CD4-positive, alpha-beta T cell treated with Interferon alpha-2 for 1 hour (primary cell): ENCODE measurements around the gene KCNC4.

Experiments
- DNase-seq, 2 donors: peaks; one replicate each; pipeline ENCODE4 v3.0.0-alpha.2; 2020 to 2022

The KCNC4 gene

GRCh38 chr1:110259770-110260169 lies 49.7 kb downstream of the KCNC4 start:
- no peak for DNase-seq
